ENCODE data around the gene USP36.
"Not testable (repeated sequence)": the region's sequence is repeated elsewhere in the genome, so short reads cannot be mapped to it uniquely, and the experiment has no call there.

USP36 gene

DNA sequence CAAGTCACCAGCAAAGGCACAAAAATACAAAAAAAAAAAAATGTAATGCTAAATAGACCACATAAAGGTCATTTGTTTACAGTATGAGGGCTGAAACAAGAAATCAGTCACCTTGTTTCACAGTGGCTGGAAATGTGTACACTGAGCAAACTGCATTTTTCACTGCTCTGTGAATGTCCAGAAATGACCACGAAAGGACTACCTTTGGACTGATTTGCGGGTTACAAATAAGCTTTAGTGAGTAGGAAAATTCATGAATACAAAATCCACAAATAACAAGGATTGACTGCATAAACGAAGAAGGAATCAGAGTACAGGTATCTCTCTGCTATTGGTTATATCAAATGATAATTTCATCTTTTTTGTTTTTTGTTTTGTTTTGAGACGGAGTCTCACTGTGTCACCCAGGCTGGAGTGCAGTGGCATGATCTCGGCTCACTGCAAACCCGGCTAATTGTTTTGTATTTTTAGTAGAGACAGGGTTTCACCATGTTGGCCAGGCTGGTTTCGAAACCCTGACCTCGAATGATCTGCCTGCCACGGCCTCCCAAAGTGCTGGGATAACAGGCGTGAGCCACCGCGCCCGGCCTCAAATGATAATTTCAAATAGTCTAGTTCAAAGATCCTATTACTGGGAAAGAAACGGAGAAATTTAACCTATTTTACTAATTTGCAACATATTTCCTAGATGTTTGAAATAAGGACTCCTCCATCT, 89.0 kb downstream of the USP36 start:
- no peak for DNase-seq (ENCODE audit: low read depth)
- TF ChIP-seq, protein P1, sequence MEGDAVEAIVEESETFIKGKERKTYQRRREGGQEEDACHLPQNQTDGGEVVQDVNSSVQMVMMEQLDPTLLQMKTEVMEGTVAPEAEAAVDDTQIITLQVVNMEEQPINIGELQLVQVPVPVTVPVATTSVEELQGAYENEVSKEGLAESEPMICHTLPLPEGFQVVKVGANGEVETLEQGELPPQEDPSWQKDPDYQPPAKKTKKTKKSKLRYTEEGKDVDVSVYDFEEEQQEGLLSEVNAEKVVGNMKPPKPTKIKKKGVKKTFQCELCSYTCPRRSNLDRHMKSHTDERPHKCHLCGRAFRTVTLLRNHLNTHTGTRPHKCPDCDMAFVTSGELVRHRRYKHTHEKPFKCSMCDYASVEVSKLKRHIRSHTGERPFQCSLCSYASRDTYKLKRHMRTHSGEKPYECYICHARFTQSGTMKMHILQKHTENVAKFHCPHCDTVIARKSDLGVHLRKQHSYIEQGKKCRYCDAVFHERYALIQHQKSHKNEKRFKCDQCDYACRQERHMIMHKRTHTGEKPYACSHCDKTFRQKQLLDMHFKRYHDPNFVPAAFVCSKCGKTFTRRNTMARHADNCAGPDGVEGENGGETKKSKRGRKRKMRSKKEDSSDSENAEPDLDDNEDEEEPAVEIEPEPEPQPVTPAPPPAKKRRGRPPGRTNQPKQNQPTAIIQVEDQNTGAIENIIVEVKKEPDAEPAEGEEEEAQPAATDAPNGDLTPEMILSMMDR (IDR thresholded peaks at IDR 0.05; ENCODE audit: insufficient read depth, low read depth, low read length, missing control alignments): no peak
- no peak overlapping the region for H3K4me3 ChIP-seq (ENCODE audit: low read length)

DNA sequence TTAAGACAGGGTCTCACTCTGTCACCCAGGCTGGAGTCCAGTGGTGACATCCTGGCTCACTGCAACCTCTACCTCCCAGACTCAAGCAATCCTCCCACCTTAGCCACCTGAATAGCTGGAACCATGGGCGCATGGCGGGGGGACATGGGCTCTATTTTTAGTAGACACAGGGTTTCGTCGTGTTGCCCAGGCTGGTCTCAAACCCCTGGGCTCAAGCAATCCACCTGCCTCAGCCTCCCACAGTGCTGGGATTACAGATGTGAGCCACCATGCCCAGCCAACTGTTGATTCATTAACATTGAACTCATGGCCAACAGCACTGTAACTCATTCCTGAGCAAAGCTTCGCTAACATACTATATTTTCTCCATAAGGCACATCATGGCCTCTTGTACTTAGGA, 89.6 kb downstream of the USP36 start:
- H3K4me3 ChIP-seq (ENCODE audit: low read length); DNase-seq (ENCODE audit: low read depth): not testable (repeated sequence)

DNA sequence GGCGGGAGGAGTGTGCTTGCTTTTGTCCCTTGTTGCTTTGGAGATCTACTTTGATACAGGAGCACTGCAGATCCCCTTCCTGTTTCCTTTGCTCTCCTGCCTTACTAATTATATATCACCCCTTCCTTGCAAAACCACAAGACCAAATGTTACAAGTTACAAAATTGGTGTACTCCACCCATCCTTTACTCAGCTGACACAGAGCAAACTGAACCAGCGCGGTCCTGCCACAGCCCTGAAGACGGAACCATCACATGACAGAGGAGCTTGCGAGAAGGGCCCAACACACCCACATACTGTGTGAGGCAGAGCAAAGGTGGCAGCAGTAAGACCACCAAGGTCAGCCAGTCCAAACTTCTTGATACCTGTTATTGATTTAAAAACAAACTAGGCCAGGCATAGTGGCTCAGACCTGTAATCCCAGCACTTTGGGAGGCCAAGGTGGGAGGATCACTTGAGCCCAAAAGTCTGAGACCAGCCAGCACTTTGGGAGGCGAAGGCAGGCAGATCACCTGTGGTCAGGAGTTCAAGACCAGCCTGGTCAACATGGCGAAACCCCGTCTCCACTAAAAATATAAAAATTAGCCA, 91.8 kb downstream of the USP36 start:
- TF ChIP-seq, protein P1 (IDR thresholded peaks at IDR 0.05; ENCODE audit: insufficient read depth, low read depth, low read length, missing control alignments): no peak
- no peak overlapping the region for H3K4me3 ChIP-seq (ENCODE audit: low read length)
- DNase-seq (ENCODE audit: low read depth): peak; percentile 87

DNA sequence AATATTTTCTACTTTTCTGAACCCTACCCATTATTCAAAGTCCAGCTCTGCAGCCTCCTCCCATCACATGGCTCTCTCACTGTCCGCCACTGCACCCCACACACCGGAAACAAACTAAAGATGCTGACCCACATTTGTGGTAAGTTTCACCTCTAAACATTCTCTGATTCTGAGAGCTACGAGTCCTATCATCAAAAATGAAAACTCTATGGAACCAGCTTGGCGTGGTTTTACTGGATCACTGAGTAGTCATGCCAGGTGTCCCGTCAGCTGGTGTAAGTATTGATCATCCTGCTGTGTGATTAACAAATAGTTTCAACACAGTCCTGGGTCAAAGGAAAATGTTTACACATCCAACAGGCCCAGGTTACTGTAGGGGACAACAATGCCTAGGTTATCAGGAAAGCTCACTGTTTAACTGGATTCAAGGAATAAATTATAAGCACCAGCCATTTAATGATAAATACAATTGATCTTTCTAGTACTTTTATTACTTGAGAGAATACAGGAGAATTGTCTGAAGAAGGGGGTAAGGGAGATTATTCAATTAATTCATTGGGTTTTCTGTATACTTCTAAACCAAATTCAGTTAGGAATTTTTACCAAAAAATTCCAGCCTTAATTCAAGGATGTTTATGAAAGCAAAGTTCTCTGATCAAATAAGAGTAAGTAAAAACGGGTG, 92.4 kb downstream of the USP36 start:
- no peak overlapping the region for H3K4me3 ChIP-seq (ENCODE audit: low read length)
- peak; percentile 64 for DNase-seq (ENCODE audit: low read depth)
- TF ChIP-seq, protein P1 (IDR thresholded peaks at IDR 0.05; ENCODE audit: insufficient read depth, low read depth, low read length, missing control alignments): no peak

DNA sequence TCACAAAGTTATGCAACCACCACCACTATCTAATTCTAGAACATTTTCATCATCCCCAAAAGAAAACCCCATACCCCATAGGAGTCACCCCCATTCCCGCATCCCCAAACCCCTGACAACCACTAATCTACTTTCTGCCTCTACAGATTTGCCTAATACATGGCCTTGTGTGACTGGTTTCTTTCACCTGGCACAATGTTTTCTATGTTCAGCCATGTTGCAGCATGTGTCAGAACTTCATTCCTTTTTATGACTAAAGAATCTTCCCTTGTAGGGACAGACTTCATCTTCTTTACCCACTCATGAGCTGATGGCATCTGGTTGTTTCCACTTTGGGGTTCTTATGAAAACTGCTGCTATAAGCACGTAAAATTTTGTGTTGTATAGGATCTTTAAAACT, 93.1 kb downstream of the USP36 start:
- no peak overlapping the region for H3K4me3 ChIP-seq (ENCODE audit: low read length)
- DNase-seq (ENCODE audit: low read depth): peak; percentile 84
- TF ChIP-seq, protein P1 (IDR thresholded peaks at IDR 0.05; ENCODE audit: insufficient read depth, low read depth, low read length, missing control alignments): no peak

DNA sequence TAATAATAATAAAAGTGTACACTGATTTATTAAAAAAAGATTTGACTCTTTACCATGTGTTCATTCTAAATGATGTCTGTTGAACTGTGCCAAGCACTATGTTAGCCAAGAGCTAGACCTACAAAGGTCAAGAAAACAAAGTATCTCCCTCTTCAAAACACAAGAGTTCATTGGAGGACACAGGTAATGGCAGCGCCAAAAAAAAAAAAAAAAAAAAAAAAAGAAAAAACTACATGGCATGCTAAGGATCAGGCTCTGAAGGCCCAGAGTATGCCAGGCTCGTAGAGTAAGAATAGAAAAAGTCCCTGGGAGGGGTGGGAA, 93.7 kb downstream of the USP36 start:
- no peak for DNase-seq (ENCODE audit: low read depth)
- TF ChIP-seq, protein P1 (IDR thresholded peaks at IDR 0.05; ENCODE audit: insufficient read depth, low read depth, low read length, missing control alignments): no peak
- H3K4me3 ChIP-seq (ENCODE audit: low read length): no peak overlapping the region

DNA sequence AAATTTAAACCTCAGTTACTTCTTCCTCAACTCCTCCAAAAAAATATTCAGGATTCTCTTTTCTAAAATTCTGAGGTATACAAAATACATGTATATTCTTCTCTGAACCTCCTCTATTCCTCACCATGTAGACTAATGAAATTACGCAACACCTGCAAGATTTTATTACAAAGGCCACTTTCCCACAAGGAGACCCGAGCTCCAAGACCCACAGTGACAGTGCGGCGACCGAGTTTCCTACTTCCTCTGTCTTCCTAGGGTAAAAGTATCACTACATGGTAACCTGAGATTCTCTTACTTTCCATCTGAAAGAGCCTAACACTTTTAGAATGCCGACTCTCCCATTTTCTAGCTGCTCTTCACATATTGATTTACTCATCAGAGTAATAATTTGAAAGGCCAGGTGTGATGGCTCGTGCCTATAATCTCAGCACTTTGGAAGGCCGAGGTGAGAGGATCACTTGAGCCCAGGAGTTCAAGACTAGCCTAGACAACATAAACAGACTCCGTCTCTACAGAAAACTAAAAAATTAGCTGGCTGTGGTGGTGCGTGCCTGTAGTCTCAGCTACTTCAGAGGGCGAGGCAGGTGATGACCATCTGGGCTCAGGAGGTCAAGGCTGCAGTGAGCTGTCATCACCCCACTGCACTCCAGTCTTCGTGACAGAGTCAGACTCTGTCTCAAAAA, 94.2 kb downstream of the USP36 start:
- H3K4me3 ChIP-seq (ENCODE audit: low read length): no peak overlapping the region
- no peak for DNase-seq (ENCODE audit: low read depth)
- TF ChIP-seq, protein P1 (IDR thresholded peaks at IDR 0.05; ENCODE audit: insufficient read depth, low read depth, low read length, missing control alignments): no peak
